HepG2 (cell line): ENCODE results near the gene MB. TPM values are rescaled to one million over a fixed set of nuclear protein-coding genes. Genes with fewer than 3 reads are reported as not detected.

Source experiments
- ATAC-seq: fragments of 200-7000 bp; cut with Tn5 transposase; 3 replicates; pipeline ENCODE4 v1.9.1; 2020; ENCODE audit warnings: mild to moderate bottlenecking, moderate library complexity
- BruUV-seq: library from RNA; stranded (reverse); fragments of 400-500 nt; replicated peaks from 2 replicates; lab custom pipeline; 2021; lab: Mats Ljungman, UMichigan
- CTCF ChIA-PET: fragments of 300-600 bp; formaldehyde crosslinking; extraction: SDS; loops from one replicate; lab custom pipeline; 2021; ENCODE audit warnings: low total read pairs, inconsistent platforms, low intra/inter-chr PET ratio; lab: Yijun Ruan, JAX
- POLR2A ChIA-PET: fragments of 350-600 bp; sonication (Branson Sonifier 250); formaldehyde crosslinking; loops from one replicate; lab custom pipeline; 2020; ENCODE audit warnings: antibody characterized with exemption, inconsistent platforms; lab: Yijun Ruan, JAX
- DNase-seq: peaks from one replicate; pipeline ENCODE4 v3.0.0-alpha.2; 2015; ENCODE audit warnings: low spot score
- FAIRE-seq: peaks from 3 replicates; lab custom pipeline; 2011; peaks lifted over from hg19 to GRCh38; lab: Jason Lieb, UNC
- H2AFZ ChIP-seq: one replicate; pipeline ENCODE4 v1.6.1; 2011; ENCODE audit warnings: low read length, inconsistent platforms
- H3K27ac ChIP-seq: fragments of 300-600 bp; 3 replicates; pipeline ENCODE4 v1.8.0; 2011; ENCODE audit warnings: mixed run types, mild to moderate bottlenecking, mixed read lengths, low read length, inconsistent platforms; ENCODE audit not compliant: insufficient read depth; ENCODE audit errors: extremely low read length
- H3K27me3 ChIP-seq, 2 experiments: fragments of 200-600 bp in 1 of 2; 2 replicates in 1 of 2; 3 replicates in 1 of 2; pipeline versions ENCODE4 v1.6.0 to v1.8.0; 2011; ENCODE audit warnings: low read length in 2 of 2, mild to moderate bottlenecking in 2 of 2, moderate library complexity in 2 of 2, inconsistent platforms in 1 of 2; ENCODE audit not compliant: insufficient read depth in 2 of 2, control insufficient read depth in 1 of 2
- H3K36me3 ChIP-seq, 2 experiments: fragments of 200-600 bp in 1 of 2; replicated peaks in 1 of 2; 2 replicates in 1 of 2; 3 replicates in 1 of 2; pipeline versions ENCODE4 v1.5.1 to v1.8.0; 2011; ENCODE audit warnings: low read length in 2 of 2, inconsistent platforms in 1 of 2; ENCODE audit not compliant: insufficient read depth in 2 of 2, control insufficient read depth in 1 of 2
- H3K4me1 ChIP-seq: 2 replicates; pipeline ENCODE4 v1.5.1; 2012; ENCODE audit warnings: low read length, inconsistent platforms; ENCODE audit not compliant: insufficient read depth
- H3K4me2 ChIP-seq: 2 replicates; pipeline ENCODE4 v1.6.0; 2011; ENCODE audit warnings: low read depth, low read length, inconsistent platforms
- H3K4me3 ChIP-seq, 3 experiments: fragments of 200-600 bp in 1 of 3; sonication (generic), shearing (Covaris generic) in 1 of 3; replicated peaks in 1 of 3; 2 replicates each; pipeline ENCODE4 v1.5.1; 2011 to 2016; ENCODE audit warnings: low read length in 3 of 3, inconsistent platforms in 2 of 3, low read depth in 2 of 3, mild to moderate bottlenecking in 2 of 3, control low read depth in 1 of 3, mixed read lengths in 1 of 3; ENCODE audit not compliant: insufficient read depth in 1 of 3
- H3K79me2 ChIP-seq: one replicate; pipeline ENCODE4 v1.6.1; 2011; ENCODE audit warnings: low read length, inconsistent platforms; ENCODE audit not compliant: insufficient read depth
- H3K9ac ChIP-seq: 2 replicates; pipeline ENCODE4 v1.6.0; 2011; ENCODE audit warnings: mild to moderate bottlenecking, low read depth, low read length, inconsistent platforms; ENCODE audit not compliant: insufficient read depth
- H3K9me3 ChIP-seq: 2 replicates; pipeline ENCODE4 v1.5.1; 2012; ENCODE audit warnings: mild to moderate bottlenecking, low read length
- H4K20me1 ChIP-seq: 2 replicates; pipeline ENCODE4 v1.6.0; 2011; ENCODE audit warnings: inconsistent platforms, mild to moderate bottlenecking, low read length, moderate library complexity; ENCODE audit not compliant: insufficient read depth
- ATF6 ChIP-seq: sonication (generic); formaldehyde crosslinking; conservative IDR thresholded peaks from 2 replicates; pipeline ENCODE4 v1.4.0; 2020; ENCODE audit warnings: missing genetic modification reagents
- HIVEP1 ChIP-seq: sonication (generic); formaldehyde crosslinking; IDR thresholded peaks from 2 replicates; pipeline ENCODE4 v1.4.0; 2020; ENCODE audit warnings: mild to moderate bottlenecking, missing genetic modification reagents
- MED8 ChIP-seq: sonication (generic); formaldehyde crosslinking; IDR thresholded peaks from 2 replicates; pipeline ENCODE4 v1.8.1; 2023; ENCODE audit warnings: mild to moderate bottlenecking, missing genetic modification reagents; ENCODE audit not compliant: insufficient replicate concordance
- PAX8 ChIP-seq: sonication (generic); formaldehyde crosslinking; IDR thresholded peaks from 2 replicates; pipeline ENCODE4 v1.8.0; 2022; ENCODE audit warnings: mild to moderate bottlenecking, missing genetic modification reagents, borderline replicate concordance
- RARG ChIP-seq: sonication (generic); formaldehyde crosslinking; IDR thresholded peaks from 2 replicates; pipeline ENCODE4 v1.4.0; 2020; ENCODE audit warnings: low read depth, mild to moderate bottlenecking, missing genetic modification reagents
- TBL1XR1 ChIP-seq: fragments of 150-350 bp; IDR thresholded peaks from 2 replicates; pipeline ENCODE4 v1.6.1; 2014; ENCODE audit warnings: borderline replicate concordance, low read length; ENCODE audit not compliant: partially characterized antibody
- ZBTB4 ChIP-seq: sonication (generic); formaldehyde crosslinking; IDR thresholded peaks from 2 replicates; pipeline ENCODE4 v1.4.0; 2020; ENCODE audit warnings: missing genetic modification reagents, mild to moderate bottlenecking, borderline replicate concordance
- ZFYVE20 ChIP-seq: sonication (generic); formaldehyde crosslinking; IDR thresholded peaks from 2 replicates; pipeline ENCODE4 v1.8.0; 2023; ENCODE audit warnings: low read depth, mild to moderate bottlenecking, moderate library complexity, missing genetic modification reagents, borderline replicate concordance
- ZKSCAN8 ChIP-seq: IDR thresholded peaks from 2 replicates; pipeline ENCODE4 v1.6.1; 2016; ENCODE audit warnings: borderline replicate concordance, missing genetic modification reagents, missing compliant biosample characterization
- ZNF761 ChIP-seq: sonication (generic); formaldehyde crosslinking; conservative IDR thresholded peaks from 2 replicates; pipeline ENCODE4 v1.4.0; 2020; ENCODE audit warnings: mild to moderate bottlenecking, missing genetic modification reagents
- WGBS: methylation state at CpG from one replicate; pipeline ENCODE4 v1.1.6; 2017; ENCODE audit warnings: low lambda C conversion rate; 5-methylcytosine and 5-hydroxymethylcytosine counted together
- in situ Hi-C: cut with HindIII; loops from 2 replicates; pipeline ENCODE4 v1.10.0; 2017; ENCODE audit warnings: low pct_unique_long_range_greater_than_20kb; ENCODE audit not compliant: extremely low pct_ligation_motif_present
- intact Hi-C: fragments of 100-400 bp; cut with micrococcal nuclease; formaldehyde crosslinking; loops from one replicate; pipeline ENCODE4 v1.10.0; 2022; ENCODE audit not compliant: unreplicated experiment
- polyA plus RNA-seq, 8 experiments: library from polyadenylated mRNA; depleted of rRNA in 3 of 8; stranded (reverse) in 7 of 8; unstranded in 1 of 8; fragments of >200 nt; fragmentation: Illumina TruSeq in 4 of 8; extraction: Trizol in 4 of 8; gene quantifications; 2 replicates each; pipeline versions ENCODE4 v1.2.1 to v1.2.3, GENCODE V29; 2011 to 2016; ENCODE audit warnings: low read depth in 4 of 8, missing spikeins in 1 of 8, mixed read lengths in 1 of 8; ENCODE audit not compliant: insufficient read depth in 1 of 8
- total RNA-seq, 5 experiments: library from RNA; depleted of rRNA; stranded (reverse); fragments of >200 nt; fragmentation: Illumina TruSeq; extraction: Trizol; gene quantifications; 2 replicates each; pipeline ENCODE4 v1.2.3, GENCODE V29; 2016; ENCODE audit warnings: low read depth in 1 of 5

The MB gene
- total and polyA plus RNA-seq, 2 of the 13 experiments (the other 11 are each of a cell fraction or from before 2014, with no cell fraction given) = 0.07 TPM; not detected in 1

- Histone ChIP-seq H3K36me3 (no peaks in the 10 kb centered on the region), H3K27me3 (peaks cover 0 to 32% of the 10 kb centered on the region in 2 experiments; a peak in 3 of 5 replicates), H3K9ac (no peak overlapping the region), H3K4me2 (no peak overlapping the region), H4K20me1 (no peaks in the 10 kb centered on the region), H3K4me1 (no peaks in the 10 kb centered on the region), H2AFZ (no peak overlapping the region), H3K4me3 (no peak overlapping the region), H3K79me2 (no peaks in the 10 kb centered on the region), H3K27ac (no peak overlapping the region), H3K9me3 (no peaks in the 10 kb centered on the region)
- ChIA-PET POLR2A (no interaction called here), CTCF (no interaction called here)
- DNase-seq = no peak
- no TSS peak for BruUV-seq
- 41% methylated on average over 7 of the region's 7 CpGs for WGBS
- ATAC-seq = no peak
- in situ Hi-C loops = loop anchor here (10.0 kb wide), 1 partner anchor 62 kb away; no protein-coding TSS in a partner anchor
- FAIRE-seq = no peak
- TF ChIP-seq ZNF761 (CRISPR knock-in tag) (no peak), ZBTB4 (CRISPR knock-in tag) (no peak), PAX8 (CRISPR knock-in tag) (no peak), HIVEP1 (CRISPR knock-in tag) (no peak), RARG (CRISPR knock-in tag) (no peak), ATF6 (CRISPR knock-in tag) (no peak), ZKSCAN8 (CRISPR knock-in tag) (no peak), MED8 (CRISPR knock-in tag) (no peak), TBL1XR1 (no peak), ZFYVE20 (CRISPR knock-in tag) (no peak)
- intact Hi-C loops = no loop called here
Observed at GRCh38 chr22:35563211-35563610, 53.9 kb downstream of the MB start.
